A673 (cell line): ENCODE results near the gene CHRNA1. TPM values are rescaled to one million over a fixed set of nuclear protein-coding genes. Genes with fewer than 3 reads are reported as not detected.

Experiments used
- BruUV-seq: library from RNA; stranded (reverse); fragments of 400-500 nt; replicated peaks from 2 replicates; lab custom pipeline; 2021; lab: Mats Ljungman, UMichigan
- CTCF ChIA-PET: fragments of 300-600 bp; sonication (Branson Sonifier 250); formaldehyde crosslinking; loops from one replicate; lab custom pipeline; 2022; ENCODE audit warnings: antibody characterized with exemption; lab: Charles Lee
- POLR2A ChIA-PET: fragments of 300-600 bp; sonication (Branson Sonifier 250); formaldehyde crosslinking; loops from one replicate; lab custom pipeline; 2022; ENCODE audit warnings: antibody characterized with exemption; ENCODE audit not compliant: low non-redundant PET; lab: Charles Lee
- DNase-seq: peaks from one replicate; pipeline ENCODE4 v3.0.0-alpha.2; 2015; ENCODE audit warnings: low spot score
- H3K27ac ChIP-seq: fragments of 200-600 bp; sonication (generic); 2 replicates; pipeline ENCODE4 v1.5.1; 2016; ENCODE audit warnings: mixed run types, low read depth, mild to moderate bottlenecking, mixed read lengths, antibody characterized with exemption, low read length; ENCODE audit not compliant: poor library complexity, severe bottlenecking
- H3K27me3 ChIP-seq: fragments of 200-600 bp; sonication (generic); replicated peaks from 2 replicates; pipeline ENCODE4 v1.6.1; 2017; ENCODE audit warnings: mixed run types, low read depth, mild to moderate bottlenecking, mixed read lengths, antibody characterized with exemption, low read length; ENCODE audit not compliant: insufficient read depth, poor library complexity
- H3K36me3 ChIP-seq: fragments of 200-600 bp; sonication (generic); 2 replicates; pipeline ENCODE4 v1.6.1; 2016; ENCODE audit warnings: mixed run types, mild to moderate bottlenecking, mixed read lengths, antibody characterized with exemption, low read length; ENCODE audit not compliant: insufficient read depth, poor library complexity, severe bottlenecking
- H3K4me1 ChIP-seq: fragments of 200-600 bp; sonication (generic); 2 replicates; pipeline ENCODE4 v1.6.1; 2017; ENCODE audit warnings: mixed run types, mild to moderate bottlenecking, mixed read lengths, antibody characterized with exemption, low read length; ENCODE audit not compliant: insufficient read depth, poor library complexity, severe bottlenecking
- H3K4me3 ChIP-seq: fragments of 200-600 bp; sonication (generic); 2 replicates; pipeline ENCODE4 v1.5.1; 2016; ENCODE audit warnings: low read depth, mixed run types, mild to moderate bottlenecking, mixed read lengths, low read length; ENCODE audit not compliant: poor library complexity, severe bottlenecking
- H3K9me3 ChIP-seq: fragments of 200-600 bp; sonication (generic); 2 replicates; pipeline ENCODE4 v1.6.1; 2016; ENCODE audit warnings: mixed run types, low read depth, mild to moderate bottlenecking, mixed read lengths, antibody characterized with exemption, low read length; ENCODE audit not compliant: poor library complexity, severe bottlenecking
- EZH2 ChIP-seq: fragments of 200-600 bp; sonication (generic); IDR thresholded peaks from 2 replicates; pipeline ENCODE4 v1.6.1; 2017; ENCODE audit warnings: borderline replicate concordance, low read depth, mild to moderate bottlenecking, mixed read lengths, antibody characterized with exemption, low read length; ENCODE audit not compliant: poor library complexity, severe bottlenecking
- intact Hi-C: fragments of 100-400 bp; cut with micrococcal nuclease; formaldehyde crosslinking; loops from one replicate; pipeline ENCODE4 v1.10.0; 2022; ENCODE audit not compliant: unreplicated experiment
- total RNA-seq: library from RNA; stranded (reverse); gene quantifications from 2 replicates; pipeline ENCODE4 v1.2.3, GENCODE V29; 2021
- TF ChIP-seq, protein P1 (sequence below): fragments of 300-800, 200-600 bp; sonication (generic); conservative IDR thresholded peaks from 2 replicates; pipeline ENCODE4 v1.5.1; 2017; ENCODE audit warnings: low read depth, mild to moderate bottlenecking, antibody characterized with exemption, low read length, moderate library complexity, mixed read lengths

The CHRNA1 gene
- total RNA-seq, 1 experiment from 2014 or later, result not detected

DNA sequence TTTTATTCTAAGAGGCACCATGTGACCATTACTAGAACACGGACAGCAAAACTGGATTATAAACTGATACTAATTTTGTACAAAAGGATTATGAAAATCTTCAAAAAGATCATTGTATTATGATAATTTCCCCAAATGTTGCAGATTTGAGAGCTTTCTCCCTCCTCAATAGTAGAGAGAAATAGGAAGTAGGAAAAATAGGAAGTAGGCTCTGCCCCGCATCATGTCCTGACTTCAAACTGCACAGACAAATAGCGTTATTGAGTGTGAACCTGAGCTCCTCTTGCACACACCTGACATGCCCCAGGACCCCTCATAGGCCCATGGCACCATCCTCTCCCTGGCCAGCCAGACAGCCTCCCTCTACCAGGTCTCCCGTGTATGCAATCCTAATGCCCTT is 25.4 kb downstream of the CHRNA1 start:
- ChIA-PET POLR2A (no interaction called here), CTCF (no interaction called here)
- H3K4me3 ChIP-seq, result no peak overlapping the region
- TF ChIP-seq EZH2, result no peak
- TF ChIP-seq, protein P1, sequence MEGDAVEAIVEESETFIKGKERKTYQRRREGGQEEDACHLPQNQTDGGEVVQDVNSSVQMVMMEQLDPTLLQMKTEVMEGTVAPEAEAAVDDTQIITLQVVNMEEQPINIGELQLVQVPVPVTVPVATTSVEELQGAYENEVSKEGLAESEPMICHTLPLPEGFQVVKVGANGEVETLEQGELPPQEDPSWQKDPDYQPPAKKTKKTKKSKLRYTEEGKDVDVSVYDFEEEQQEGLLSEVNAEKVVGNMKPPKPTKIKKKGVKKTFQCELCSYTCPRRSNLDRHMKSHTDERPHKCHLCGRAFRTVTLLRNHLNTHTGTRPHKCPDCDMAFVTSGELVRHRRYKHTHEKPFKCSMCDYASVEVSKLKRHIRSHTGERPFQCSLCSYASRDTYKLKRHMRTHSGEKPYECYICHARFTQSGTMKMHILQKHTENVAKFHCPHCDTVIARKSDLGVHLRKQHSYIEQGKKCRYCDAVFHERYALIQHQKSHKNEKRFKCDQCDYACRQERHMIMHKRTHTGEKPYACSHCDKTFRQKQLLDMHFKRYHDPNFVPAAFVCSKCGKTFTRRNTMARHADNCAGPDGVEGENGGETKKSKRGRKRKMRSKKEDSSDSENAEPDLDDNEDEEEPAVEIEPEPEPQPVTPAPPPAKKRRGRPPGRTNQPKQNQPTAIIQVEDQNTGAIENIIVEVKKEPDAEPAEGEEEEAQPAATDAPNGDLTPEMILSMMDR, result no peak
- peaks cover 23% of the 10 kb centered on the region for H3K27me3 ChIP-seq
- no TSS peak for BruUV-seq
- H3K27ac ChIP-seq, result no peak overlapping the region
- intact Hi-C loops, result no loop called here
- no peak for DNase-seq
- H3K9me3 ChIP-seq, result no peaks in the 10 kb centered on the region
- H3K36me3 ChIP-seq, result no peaks in the 10 kb centered on the region
- H3K4me1 ChIP-seq, result no peaks in the 10 kb centered on the region

DNA sequence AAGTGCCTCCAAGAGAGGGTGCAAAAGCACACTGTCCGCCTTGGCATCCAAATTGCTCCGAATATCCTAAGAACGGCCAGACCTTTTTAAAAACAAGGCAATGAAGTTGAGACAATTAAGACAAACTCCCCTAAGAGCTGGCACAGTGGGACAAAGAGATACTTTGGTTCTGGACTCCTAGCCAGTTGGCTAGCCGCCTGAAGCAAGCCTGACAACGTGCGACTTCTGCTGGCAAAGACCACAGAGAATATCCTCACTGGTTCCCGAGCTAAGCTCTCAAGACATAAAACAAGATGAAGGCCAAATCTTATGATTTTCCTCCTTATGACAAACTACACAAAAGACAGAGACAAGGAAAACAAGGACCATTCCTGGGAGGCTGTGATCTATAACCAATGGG is 32.7 kb downstream of the CHRNA1 start:
- no peaks in the 10 kb centered on the region for H3K4me1 ChIP-seq
- ChIA-PET CTCF (no interaction called here), POLR2A (no interaction called here)
- no peaks in the 10 kb centered on the region for H3K36me3 ChIP-seq
- no peak for DNase-seq
- peaks cover 50% of the 10 kb centered on the region for H3K27me3 ChIP-seq
- no peaks in the 10 kb centered on the region for H3K9me3 ChIP-seq
- intact Hi-C loops, result no loop called here
- no peak overlapping the region for H3K4me3 ChIP-seq
- no peak for TF ChIP-seq EZH2
- TF ChIP-seq, protein P1, result no peak
- no TSS peak for BruUV-seq
- H3K27ac ChIP-seq, result no peak overlapping the region

DNA sequence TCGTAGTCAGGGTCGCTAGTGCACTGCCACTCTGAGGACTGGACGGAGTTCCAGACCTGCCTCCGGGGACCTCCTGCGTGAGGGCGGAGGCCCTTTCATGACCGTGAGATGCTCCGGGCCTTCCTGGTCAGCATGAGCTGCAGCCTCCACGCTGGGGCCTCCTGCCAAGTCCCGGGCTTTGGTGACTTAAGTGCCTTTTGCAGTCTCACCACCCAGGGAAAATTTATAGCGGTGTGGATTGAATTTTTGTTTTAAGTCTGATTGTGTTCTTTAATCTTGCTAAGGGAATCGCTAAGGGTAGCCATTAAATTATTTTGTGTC is 33.6 kb downstream of the CHRNA1 start:
- Histone ChIP-seq H3K9me3 (no peaks in the 10 kb centered on the region), H3K27me3 (peaks cover 50% of the 10 kb centered on the region), H3K36me3 (no peaks in the 10 kb centered on the region), H3K4me3 (no peak overlapping the region), H3K4me1 (no peaks in the 10 kb centered on the region), H3K27ac (no peak overlapping the region)
- intact Hi-C loops, result no loop called here
- POLR2A ChIA-PET, result interaction anchor here (0.5 kb wide), 1 partner anchor 297 kb away, joined by 7 read pairs; no protein-coding TSS in a partner anchor
- CTCF ChIA-PET, result interaction anchor here (0.8 kb wide), 1 partner anchor 18 kb away, joined by 4 read pairs; no protein-coding TSS in a partner anchor
- no peak for DNase-seq
- no TSS peak for BruUV-seq
- TF ChIP-seq, protein P1, result no peak
- TF ChIP-seq EZH2, result no peak
